Measurements from ENCODE around the gene SARS1.

SARS1 gene

DNA sequence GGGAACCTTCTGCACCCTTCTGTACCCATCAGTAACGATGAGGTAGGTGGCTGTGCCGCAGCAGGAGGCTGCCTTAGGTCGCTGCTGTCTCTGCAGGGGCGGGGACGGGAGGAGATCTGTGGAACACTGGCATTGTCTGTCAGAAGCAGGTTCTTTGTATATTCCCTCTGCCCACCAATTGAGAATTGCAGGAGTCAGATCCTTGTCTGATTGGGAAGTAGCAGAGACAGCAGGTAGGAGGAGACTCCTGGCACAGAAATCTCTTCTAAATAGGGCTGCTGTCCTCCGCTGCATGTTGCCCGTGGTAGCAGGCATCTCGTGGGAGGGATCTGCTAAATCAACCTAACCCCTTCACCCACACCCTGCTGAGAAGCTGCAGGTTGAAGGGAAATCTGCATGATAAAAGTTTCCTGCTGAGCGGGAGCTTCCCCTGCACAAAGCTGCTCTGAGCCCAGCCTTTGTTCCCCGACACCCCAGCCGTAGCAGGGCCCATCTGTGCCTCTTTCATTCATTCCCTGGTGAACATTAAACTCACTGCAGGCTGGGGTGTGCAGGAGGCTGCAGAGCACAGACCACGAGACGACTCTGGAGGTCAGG, 15.9 kb downstream of the SARS1 start:
- no peak for DNase-seq

GRCh38 chr1:109231066-109231465, 17.3 kb downstream of the SARS1 start:
- DNase-seq, result no peak

DNA sequence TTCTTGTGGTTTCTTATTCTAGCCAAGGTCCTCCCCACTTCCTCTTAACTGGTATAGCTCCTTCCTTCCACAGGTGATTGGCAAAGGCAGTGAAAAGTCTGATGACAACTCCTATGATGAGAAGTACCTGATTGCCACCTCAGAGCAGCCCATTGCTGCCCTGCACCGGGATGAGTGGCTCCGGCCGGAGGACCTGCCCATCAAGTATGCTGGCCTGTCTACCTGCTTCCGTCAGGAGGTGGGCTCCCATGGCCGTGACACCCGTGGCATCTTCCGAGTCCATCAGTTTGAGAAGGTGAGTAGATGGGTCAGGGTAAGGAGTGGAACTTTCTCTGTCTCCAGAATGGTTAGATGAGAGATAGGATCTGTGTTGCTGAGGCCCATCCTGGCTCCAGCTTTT, 21.4 kb downstream of the SARS1 start:
- DNase-seq, result no peak

- DNase-seq, result no peak
Measured at GRCh38 chr1:109237512-109237911, 23.8 kb downstream of the SARS1 start.

GRCh38 chr1:109238382-109238781, 24.7 kb downstream of the SARS1 start:
- no peak for DNase-seq

DNA sequence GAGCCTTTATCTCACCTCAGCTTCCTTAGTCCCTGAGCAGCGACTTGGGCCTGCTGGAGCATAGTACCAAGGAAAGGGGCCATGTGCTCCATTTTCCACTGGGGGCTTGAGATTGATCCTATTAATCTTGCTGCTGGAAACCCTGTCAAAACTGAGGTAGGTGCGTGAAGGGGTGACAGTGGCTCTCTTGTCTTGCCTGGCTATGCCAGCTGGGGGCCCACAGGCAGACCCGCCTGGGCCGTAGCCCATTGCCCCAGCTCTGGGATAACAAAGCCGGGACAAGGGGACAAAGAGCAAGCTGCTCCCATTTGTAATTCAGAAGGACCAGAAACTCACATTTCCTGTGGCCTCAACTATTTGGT, 25.3 kb downstream of the SARS1 start:
- no peak for DNase-seq

GRCh38 chr1:109239409-109240068, 25.8 kb downstream of the SARS1 start:
- no peak for DNase-seq

DNA sequence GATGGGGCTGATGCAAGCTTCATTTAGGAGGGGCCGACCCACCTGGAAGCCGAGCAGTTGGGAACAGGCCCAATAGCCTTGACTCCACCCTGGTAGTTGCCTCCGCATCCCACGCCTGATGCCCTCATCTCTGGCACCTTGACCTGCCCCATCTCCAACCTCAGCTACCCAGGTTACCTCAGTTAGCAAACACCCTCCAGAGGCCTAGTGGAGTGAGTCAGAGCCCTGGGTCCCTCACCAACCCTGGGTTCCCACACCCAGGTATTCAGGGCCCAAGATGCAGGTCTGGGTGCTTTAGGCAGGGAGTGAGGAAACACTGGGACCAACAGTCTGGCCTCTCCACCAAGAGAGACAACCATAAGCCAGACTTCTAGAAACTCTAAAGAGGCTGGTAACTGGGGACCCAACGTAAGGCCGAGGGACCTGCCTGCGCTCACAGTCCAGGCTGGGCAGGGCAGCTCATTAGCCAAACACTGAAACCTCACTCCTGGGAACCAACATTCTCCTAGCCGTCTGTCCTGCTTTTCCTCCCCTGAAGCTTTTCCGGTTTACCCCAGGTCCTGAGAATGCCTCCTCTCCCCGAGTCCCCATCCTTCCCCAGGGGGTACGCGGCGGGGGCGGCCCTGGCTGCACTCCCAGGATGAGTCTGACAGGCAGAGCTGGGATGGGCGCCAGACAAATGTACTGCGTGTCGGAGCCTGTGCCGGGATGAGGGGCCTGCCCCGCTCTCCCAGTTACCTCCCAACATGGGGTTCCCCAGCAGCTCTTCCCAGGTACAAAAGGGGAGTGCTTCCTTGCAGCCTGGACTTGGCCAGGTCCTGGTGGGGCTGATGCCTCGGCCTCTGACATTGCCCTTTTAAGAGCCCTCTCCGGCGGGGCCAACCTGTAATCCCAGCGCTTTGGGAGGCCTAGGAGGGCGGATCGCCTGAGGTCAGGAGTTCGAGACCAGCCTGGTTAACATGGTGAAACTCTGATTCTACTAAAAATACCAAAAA, 26.7 kb downstream of the SARS1 start:
- DNase-seq, result peak; percentile 14

DNA sequence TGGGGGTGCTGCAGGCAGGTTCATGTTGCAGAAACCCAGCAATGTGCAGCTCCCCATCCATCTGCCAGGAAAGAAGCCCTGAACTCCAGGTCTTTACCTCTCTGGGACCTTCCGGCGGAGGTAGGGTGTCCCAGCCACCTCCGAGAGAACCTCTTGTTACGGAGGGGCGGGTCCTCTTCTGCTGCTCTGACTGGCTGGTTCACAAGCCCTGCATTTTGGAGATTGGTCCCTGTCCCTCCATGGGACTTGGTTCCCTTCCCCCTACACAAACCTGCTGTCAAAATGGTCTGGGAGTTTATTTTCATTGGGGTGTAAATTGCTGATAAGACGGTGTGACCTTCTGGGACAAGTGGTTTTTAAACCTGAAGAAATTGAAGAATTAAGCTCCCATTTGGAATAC, 27.6 kb downstream of the SARS1 start:
- DNase-seq, result no peak

DNA sequence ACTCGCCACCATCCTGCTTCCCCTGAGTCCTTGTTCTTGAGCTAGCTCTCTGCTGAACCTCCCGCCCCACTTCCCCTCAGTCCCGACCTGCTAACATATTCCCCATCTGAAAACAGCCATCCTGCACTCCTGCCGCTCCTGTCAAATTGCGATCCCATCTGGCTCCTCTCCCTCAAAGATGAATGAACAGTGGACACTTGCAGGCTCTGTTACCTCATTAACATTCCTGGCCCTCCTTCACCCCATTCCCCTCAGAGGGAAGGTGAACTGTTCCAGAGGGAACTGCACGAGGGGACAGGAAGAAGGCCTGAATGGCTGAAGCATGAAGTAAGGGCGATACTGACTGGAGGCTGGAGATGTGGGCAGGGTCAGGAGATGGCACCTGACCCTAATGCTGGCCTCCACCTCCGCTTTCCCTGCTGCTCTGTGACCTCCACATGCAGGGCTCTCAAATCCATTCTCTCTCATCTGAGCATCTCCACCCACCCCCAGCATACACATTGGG, 28.2 kb downstream of the SARS1 start:
- no peak for DNase-seq

- DNase-seq, result no peak
Measured at GRCh38 chr1:109242387-109242786, 28.7 kb downstream of the SARS1 start.

DNA sequence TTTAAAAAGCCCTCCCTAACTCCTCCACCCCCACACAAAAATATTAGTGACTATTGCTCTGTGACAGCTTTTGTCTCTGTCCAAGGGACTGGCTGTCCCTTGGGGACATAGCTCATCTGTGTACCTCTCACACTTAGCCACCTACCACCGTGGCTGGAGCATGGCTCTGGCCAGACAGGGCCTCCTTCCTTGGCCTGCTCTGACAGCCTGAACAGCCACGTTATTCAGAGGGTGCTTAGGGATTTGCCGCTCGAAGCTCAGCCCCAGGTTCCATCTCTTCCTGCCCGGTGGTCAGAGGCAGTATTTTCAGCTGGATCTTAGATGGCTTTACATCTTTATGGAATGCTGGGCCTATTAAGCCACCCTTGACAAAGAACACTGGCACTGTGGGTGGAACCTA, 29.5 kb downstream of the SARS1 start:
- DNase-seq, result no peak

DNA sequence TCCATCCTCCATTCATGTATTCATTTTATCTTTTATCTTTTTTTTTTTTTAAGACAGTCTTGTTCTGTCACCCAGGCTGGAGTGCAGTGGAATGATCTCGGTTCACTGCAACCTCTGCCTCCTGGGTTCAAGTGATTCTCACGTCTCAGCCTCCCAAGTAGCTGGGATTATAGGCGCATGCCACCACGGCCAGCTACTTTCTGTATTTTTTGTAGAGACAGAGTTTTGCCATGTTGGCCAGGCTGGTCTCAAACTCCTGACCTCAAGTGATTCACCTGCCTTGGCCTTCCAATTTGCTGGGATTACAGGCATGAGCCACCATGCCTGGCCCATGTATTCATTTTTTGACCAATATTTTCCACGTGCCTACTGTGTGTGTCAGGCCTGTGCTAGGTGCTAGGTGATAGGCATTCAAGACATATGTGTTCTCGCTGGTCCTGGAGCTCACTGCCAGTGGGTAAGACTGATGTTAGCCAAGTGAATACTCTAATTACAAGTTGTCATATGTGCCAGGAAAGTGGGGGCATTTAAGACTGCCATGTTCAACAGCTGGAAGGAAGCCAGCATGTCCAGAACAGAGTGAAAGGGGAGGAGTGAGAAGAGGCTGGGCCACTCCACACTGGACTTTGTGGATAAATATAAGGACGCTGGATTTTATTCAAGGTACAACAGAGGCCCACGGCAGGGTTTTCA, 30.3 kb downstream of the SARS1 start:
- DNase-seq, result no peak

DNA sequence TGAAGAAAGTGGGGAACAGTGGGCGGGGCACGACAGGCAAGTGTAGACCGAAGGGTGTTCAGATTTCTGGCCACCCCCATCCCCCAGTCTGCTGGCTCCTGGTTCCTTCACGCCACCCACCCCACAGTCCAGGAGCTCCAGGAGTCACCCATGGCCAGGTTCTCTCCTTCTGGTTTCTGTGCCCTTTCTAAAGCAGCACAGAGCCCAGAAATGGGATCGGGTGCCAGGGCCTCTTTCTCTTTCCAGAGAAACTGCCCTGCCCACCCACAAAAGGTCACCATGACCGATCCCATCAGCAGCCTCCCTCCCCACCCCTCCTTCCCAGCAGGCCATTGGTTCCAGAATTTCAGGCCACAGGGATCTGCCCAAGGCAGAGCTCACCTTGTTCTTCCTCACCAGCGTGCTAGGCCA, 32.4 kb downstream of the SARS1 start:
- DNase-seq, result no peak

GRCh38 chr1:109247401-109248365, 34.0 kb downstream of the SARS1 start:
- DNase-seq, result no peak

GRCh38 chr1:109248444-109248796, 34.7 kb downstream of the SARS1 start:
- DNase-seq, result no peak

- peak; percentile 63 for DNase-seq
Measured at GRCh38 chr1:109248797-109249629, 35.3 kb downstream of the SARS1 start, which contains the start of gene CELSR2. CELSR2 (plus strand) TSS chr1:109249539; CDS start chr1:109250080, 541 bp downstream.

DNA sequence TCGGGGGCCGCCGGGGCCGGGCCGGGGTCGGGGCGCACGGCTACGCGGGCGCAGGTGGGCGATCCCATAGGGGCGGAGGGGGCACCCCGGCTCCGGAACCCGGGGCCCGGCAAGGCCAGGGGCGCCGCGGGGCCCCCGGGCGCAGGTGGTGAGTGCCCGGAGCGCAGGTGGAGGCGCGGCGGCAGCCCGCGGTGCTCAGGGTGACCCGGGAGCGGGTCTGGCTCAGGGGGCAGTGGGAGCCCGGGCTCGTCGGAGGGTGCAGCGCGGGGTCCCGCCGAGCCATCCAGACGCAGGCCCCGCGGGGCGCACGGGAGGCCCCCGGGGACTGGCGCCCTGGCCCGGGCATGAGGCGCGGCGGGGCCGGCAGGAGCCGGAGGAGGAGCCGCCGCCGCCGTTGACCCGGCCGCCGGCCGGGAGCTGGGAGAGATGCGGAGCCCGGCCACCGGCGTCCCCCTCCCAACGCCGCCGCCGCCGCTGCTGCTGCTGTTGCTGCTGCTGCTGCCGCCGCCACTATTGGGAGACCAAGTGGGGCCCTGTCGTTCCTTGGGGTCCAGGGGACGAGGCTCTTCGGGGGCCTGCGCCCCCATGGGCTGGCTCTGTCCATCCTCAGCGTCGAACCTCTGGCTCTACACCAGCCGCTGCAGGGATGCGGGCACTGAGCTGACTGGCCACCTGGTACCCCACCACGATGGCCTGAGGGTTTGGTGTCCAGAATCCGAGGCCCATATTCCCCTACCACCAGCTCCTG, 36.1 kb downstream of the SARS1 start:
- no peak for DNase-seq

DNA sequence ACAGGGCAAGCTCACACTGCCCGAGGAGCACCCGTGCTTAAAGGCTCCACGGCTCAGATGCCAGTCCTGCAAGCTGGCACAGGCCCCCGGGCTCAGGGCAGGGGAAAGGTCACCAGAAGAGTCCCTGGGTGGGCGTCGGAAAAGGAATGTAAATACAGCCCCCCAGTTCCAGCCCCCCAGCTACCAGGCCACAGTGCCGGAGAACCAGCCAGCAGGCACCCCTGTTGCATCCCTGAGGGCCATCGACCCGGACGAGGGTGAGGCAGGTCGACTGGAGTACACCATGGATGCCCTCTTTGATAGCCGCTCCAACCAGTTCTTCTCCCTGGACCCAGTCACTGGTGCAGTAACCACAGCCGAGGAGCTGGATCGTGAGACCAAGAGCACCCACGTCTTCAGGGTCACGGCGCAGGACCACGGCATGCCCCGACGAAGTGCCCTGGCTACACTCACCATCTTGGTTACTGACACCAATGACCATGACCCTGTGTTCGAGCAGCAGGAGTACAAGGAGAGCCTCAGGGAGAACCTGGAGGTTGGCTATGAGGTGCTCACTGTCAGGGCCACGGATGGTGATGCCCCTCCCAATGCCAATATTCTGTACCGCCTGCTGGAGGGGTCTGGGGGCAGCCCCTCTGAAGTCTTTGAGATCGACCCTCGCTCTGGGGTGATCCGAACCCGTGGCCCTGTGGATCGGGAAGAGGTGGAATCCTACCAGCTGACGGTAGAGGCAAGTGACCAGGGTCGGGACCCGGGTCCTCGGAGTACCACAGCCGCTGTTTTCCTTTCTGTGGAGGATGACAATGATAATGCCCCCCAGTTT, 36.9 kb downstream of the SARS1 start:
- no peak for DNase-seq

All from central memory CD4-positive, alpha-beta T cell (primary cell).